HG02798 (cell line): Measurements from ENCODE around the gene PAX5.

Experiments
- ATAC-seq: cut with Tn5 transposase; IDR thresholded peaks from one replicate; pipeline ENCODE4 v1.9.1; 2021; ENCODE audit warnings: mild to moderate bottlenecking; ENCODE audit not compliant: unreplicated experiment, poor library complexity

The PAX5 gene

GRCh38 chr9:37026113-37026930, 7.7 kb downstream of the PAX5 start:
- ATAC-seq: no peak

- ATAC-seq: no peak
These were observed 8.3 kb downstream of the PAX5 start for GRCh38 chr9:37025823-37026112.

DNA sequence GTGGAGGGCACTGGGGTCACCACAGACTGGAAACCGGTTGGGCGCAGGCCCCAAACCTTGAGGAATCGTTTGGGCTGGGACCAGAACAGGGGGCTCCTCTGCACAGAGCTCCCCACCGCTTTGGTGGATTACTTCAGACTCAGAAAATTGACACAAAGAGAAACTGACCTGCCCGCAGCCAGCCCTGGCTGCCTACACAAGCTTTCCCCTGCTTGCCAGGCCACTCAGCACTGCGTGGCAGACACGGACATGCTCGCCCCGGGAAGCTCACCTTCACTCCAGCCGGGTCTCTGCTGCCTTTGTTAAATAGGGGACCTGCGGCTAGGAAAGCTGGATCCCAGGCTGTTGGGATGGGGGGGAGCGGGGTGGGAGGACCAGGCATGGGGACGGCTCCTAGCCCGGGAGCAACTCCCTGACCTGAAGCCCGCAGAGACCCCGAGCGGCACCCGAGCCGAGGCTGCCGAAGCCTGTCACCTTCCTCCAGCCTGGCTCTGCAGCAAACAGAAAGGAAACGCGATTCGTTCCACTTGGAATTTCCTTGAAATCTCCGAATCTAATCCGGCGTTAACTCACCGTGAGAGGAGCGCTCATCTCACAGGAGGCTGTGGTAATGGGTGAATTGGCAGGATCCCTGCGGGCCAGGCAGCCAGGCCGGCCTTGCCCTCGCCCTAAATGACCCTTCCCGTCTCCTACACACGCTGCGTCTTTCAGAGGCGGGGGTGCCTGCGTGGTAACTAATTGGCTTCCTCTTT, 8.8 kb downstream of the PAX5 start:
- ATAC-seq: no peak

GRCh38 chr9:37017546-37017945, 16.5 kb downstream of the PAX5 start:
- no peak for ATAC-seq

- no peak for ATAC-seq
These were observed 22.5 kb downstream of the PAX5 start for GRCh38 chr9:37011530-37011929.

- no peak for ATAC-seq
These were observed 23.1 kb downstream of the PAX5 start for GRCh38 chr9:37010976-37011375.

- no peak for ATAC-seq
These were observed 23.9 kb downstream of the PAX5 start for GRCh38 chr9:37010180-37010579.

DNA sequence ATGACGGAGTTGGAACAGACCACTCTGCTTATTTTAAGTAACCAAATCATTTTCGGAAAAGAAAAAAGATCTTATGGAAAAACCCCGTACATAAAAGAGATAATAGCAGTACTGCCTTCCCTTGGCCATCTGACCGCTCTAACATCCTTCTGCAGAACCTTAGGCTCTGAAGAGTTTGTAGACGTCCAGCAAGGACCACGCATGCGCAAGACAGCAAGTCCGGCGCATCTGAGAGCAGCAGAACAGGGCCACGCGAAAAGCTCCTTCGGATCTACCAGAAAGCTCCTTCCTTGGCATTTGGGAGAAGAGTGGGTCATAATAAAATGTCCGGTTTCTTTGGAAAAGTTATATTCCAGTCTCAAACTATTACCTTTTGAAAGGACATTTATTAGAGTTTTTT, 26.8 kb downstream of the PAX5 start:
- no peak for ATAC-seq

DNA sequence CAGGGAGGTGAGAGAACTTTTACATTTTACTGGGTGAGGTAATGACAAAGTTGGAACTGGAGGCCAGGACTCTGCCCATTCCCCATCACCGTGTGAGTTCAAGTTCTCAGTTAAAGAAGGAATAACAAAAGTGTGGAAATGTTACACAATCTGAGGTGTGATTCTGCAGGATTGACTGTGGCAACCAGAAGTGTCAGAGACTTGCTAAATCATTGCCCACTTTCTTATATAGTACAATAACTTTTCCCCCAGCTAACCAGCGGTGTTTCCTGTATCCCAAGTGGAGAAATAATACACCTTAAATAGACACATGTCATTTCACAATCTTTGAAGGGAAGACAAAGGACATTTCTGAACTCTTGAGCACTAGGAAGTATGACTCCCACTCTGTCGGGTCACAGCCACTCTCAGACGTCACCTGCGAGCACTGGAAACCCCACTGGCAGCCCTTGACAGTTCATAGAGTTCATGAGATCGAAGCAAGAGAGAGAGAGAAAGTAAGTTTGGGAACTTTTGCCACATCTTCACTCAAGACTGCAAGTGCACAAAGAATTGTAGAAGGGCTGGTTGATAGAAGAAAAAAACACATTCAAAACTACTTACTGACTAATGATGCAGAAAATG, 28.4 kb downstream of the PAX5 start:
- ATAC-seq: peak; percentile 29

DNA sequence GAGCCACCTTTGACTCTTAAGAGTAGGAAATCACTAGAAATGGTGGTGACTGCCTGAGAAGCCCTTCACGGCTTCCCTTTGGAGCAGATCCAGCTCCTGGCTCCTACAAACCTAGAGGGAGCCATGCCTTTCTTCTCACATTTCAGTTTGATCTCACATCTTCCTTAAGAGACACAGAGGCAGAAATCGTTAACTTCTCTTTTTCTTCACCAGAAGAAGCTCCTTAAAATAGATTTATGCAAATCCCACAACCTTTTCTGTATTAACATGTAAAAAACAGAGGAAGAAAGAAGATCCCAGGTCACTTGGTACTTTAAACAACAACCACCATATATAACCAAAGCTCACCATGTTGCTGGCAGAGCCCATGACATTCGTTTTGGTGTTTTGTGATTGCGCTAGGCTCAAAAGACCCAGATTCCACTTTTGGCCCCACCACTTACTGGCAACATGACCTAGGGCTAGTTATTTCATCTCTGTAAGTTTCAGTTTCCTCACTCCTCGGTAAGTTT, 29.6 kb downstream of the PAX5 start:
- ATAC-seq: no peak

GRCh38 chr9:37002413-37003217, 31.5 kb downstream of the PAX5 start:
- no peak for ATAC-seq

GRCh38 chr9:37002036-37002412, 32.0 kb downstream of the PAX5 start:
- ATAC-seq: no peak

DNA sequence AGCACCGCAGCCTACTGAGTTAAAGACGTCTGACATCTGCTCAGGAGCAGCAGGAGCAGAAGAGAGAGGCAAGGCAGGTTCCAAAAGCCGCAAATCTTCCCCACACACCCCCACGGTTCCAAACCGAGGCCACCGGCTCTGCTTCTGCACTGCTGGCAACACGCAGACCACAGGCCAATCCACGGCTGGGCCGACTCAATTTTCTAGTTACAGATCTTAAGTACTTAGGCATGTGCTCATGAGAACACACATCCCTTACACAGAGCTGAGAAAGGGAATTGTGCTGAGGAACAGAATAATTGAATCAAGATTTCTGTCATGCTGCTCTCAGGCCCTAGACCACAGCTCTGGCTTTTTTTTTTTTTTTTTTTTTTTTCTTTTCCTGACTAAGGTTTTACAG, 32.6 kb downstream of the PAX5 start:
- no peak for ATAC-seq

GRCh38 chr9:36999728-37000333, 34.2 kb downstream of the PAX5 start:
- peak; percentile 20 for ATAC-seq

- ATAC-seq: no peak
These were observed 36.7 kb downstream of the PAX5 start for GRCh38 chr9:36997414-36997813.

DNA sequence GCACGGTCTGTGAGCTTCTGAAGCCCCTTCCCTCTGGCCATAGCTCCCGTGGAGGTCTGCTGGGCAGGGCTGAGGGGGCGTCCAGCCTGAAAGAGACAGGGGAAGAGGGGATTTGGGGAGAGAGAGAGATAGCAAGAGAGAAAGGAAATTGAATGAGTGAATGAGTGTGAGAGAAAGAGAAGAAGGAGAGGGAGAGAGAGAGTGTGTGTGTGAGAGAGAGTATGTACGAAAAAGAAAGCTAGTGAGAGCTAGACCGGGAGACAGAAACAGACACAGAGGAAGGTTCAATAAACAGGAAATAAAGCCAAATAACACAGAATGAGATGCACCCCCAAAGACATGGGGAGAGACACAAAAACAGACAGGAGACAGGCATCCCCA, 37.4 kb downstream of the PAX5 start:
- no peak for ATAC-seq

GRCh38 chr9:36995927-36996705, 38.0 kb downstream of the PAX5 start:
- peak; percentile 42 for ATAC-seq

DNA sequence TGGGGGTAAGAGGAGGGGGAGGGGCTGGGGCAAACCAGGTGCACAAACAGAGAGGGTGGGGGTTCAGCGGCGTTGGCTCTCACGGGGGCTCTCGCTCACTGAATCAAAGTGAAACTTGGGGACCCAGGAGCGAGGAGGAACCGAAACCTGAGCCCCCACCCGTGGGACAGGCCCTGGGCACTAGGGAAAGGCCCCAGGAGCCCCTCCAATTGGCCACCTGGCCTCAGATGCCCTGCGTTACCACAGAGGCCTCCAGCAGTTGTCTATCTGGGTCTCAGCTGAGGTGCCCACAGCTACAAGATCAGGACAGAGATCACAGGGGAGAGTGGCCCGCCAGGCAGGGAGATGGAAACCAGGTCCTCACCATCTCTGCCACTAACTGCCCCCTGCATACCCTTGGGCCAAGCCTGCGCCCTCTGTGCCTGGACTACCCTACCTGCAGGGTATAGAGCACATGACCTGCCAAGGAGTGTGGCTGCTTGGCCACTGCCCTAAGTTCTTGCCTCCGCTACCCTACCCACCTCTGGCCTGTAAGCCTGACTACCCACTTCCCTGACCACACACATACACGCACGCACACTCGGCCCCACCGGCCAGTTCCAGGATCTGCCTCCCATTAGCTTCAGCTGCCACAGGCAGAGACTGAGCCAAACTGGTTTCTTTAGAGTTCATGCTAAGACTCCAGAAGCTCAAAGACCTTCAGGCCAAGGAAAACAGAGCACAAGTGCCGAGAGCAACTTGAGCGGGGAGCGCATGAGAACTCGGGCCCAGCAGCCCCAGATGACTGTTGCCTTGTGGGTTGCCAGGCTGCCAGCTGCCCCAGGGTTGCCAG, 39.9 kb downstream of the PAX5 start:
- peak; percentile 60 for ATAC-seq
